ENCODE data around the gene RASAL2.
"Not testable (repeated sequence)": the region's sequence is repeated elsewhere in the genome, so short reads cannot be mapped to it uniquely, and the experiment has no call there.

Gene RASAL2

GRCh38 chr1:178500091-178500770 is 406.3 kb downstream of the RASAL2 start:
- DNase-seq = no peak

- no peak for DNase-seq
These were observed 407.1 kb downstream of the RASAL2 start for GRCh38 chr1:178500936-178501554.

GRCh38 chr1:178501705-178502329 is 407.9 kb downstream of the RASAL2 start:
- peak; percentile 21 for DNase-seq

- DNase-seq = no peak
These were observed 408.4 kb downstream of the RASAL2 start for GRCh38 chr1:178502330-178502714.

GRCh38 chr1:178502856-178503255 is 409.0 kb downstream of the RASAL2 start:
- no peak for DNase-seq

GRCh38 chr1:178503316-178503715 is 409.4 kb downstream of the RASAL2 start:
- DNase-seq = not testable (repeated sequence)

GRCh38 chr1:178503849-178504248 is 409.9 kb downstream of the RASAL2 start:
- no peak for DNase-seq

- no peak for DNase-seq
These were observed 410.4 kb downstream of the RASAL2 start for GRCh38 chr1:178504286-178504685.

- no peak for DNase-seq
These were observed 412.3 kb downstream of the RASAL2 start for GRCh38 chr1:178506177-178506576.

- no peak for DNase-seq
These were observed 412.8 kb downstream of the RASAL2 start for GRCh38 chr1:178506669-178507068.

- no peak for DNase-seq
These were observed 415.6 kb downstream of the RASAL2 start for GRCh38 chr1:178509414-178510007.

GRCh38 chr1:178510155-178510554 is 416.3 kb downstream of the RASAL2 start:
- no peak for DNase-seq

- no peak for DNase-seq
These were observed 418.8 kb downstream of the RASAL2 start, which contains the start of gene TEX35 for GRCh38 chr1:178512566-178513277. TEX35 (plus strand) TSS chr1:178513109; CDS start chr1:178513189, 80 bp downstream.

- no peak for DNase-seq
These were observed 419.5 kb downstream of the RASAL2 start for GRCh38 chr1:178513278-178513983.

GRCh38 chr1:178516110-178516509 is 422.2 kb downstream of the RASAL2 start:
- no peak for DNase-seq

- DNase-seq = peak; percentile 61
These were observed 425.0 kb downstream of the RASAL2 start for GRCh38 chr1:178518894-178519293.

- DNase-seq = no peak
These were observed 426.9 kb downstream of the RASAL2 start for GRCh38 chr1:178520803-178521202.

GRCh38 chr1:178521241-178521640 is 427.3 kb downstream of the RASAL2 start:
- no peak for DNase-seq

GRCh38 chr1:178527117-178527516 is 433.2 kb downstream of the RASAL2 start:
- no peak for DNase-seq

- DNase-seq = no peak
These were observed 434.5 kb downstream of the RASAL2 start for GRCh38 chr1:178528228-178528952.

GRCh38 chr1:178528953-178529335 is 435.0 kb downstream of the RASAL2 start:
- no peak for DNase-seq

Measured in DMS79 treated with DMSO at 0.1 percent for 48 hours (cell line).